Suppressor macrophage treated with lipopolysaccharide for 1 hour (primary cell): Measurements from ENCODE around the gene TRRAP.
A peak's percentile ranks its signal among the peaks of the same experiment; 100 is the strongest.
"Not testable (repeated sequence)": the region's sequence is repeated elsewhere in the genome, so short reads cannot be mapped to it uniquely, and the experiment has no call there.

Experiments
- DNase-seq, 3 donors: peaks; one replicate each; pipeline ENCODE4 v3.0.0-alpha.2; 2020 to 2022

TRRAP gene

GRCh38 chr7:98878365-98879197, at the start of gene TRRAP:
Gene TRRAP (plus strand): TSS chr7:98878532. CDS start chr7:98881151, 2,619 bp downstream.
- DNase-seq, result peak; percentile 74 to 90 (median 80)

GRCh38 chr7:98830972-98831548, 47.3 kb upstream of the TRRAP start:
- DNase-seq, result no peak

- peak; percentile 59 to 77 (median 68) for DNase-seq
Measured at GRCh38 chr7:98831641-98832221, 46.6 kb upstream of the TRRAP start.

- no peak for DNase-seq
Measured at GRCh38 chr7:98833022-98833421, 45.3 kb upstream of the TRRAP start.

- no peak for DNase-seq
Measured at GRCh38 chr7:98834949-98835348, 43.4 kb upstream of the TRRAP start.

GRCh38 chr7:98836811-98837629, 41.3 kb upstream of the TRRAP start:
- DNase-seq, result peak; percentile 20 to 63 (median 29)

- DNase-seq, result no peak
Measured at GRCh38 chr7:98837630-98837972, 40.7 kb upstream of the TRRAP start.

- no peak for DNase-seq
Measured at GRCh38 chr7:98840096-98840495, 38.2 kb upstream of the TRRAP start.

GRCh38 chr7:98840722-98841121, 37.6 kb upstream of the TRRAP start:
- no peak for DNase-seq

GRCh38 chr7:98841179-98841997, 36.9 kb upstream of the TRRAP start:
- DNase-seq, result peak; percentile 48 to 66 (median 64)

- not testable (repeated sequence) for DNase-seq
Measured at GRCh38 chr7:98842552-98842951, 35.8 kb upstream of the TRRAP start.

GRCh38 chr7:98848918-98849317, 29.4 kb upstream of the TRRAP start:
- DNase-seq, result no peak

- DNase-seq, result no peak
Measured at GRCh38 chr7:98852826-98853225, 25.5 kb upstream of the TRRAP start.

- DNase-seq, result peak; percentile 15 to 21 (median 17)
Measured at GRCh38 chr7:98855610-98856422, 22.5 kb upstream of the TRRAP start.

- peak in 2 of 3 donors; percentile 35 to 43 for DNase-seq
Measured at GRCh38 chr7:98860071-98860470, 18.3 kb upstream of the TRRAP start.

GRCh38 chr7:98862203-98862602, 16.1 kb upstream of the TRRAP start:
- DNase-seq, result no peak

- no peak for DNase-seq
Measured at GRCh38 chr7:98862716-98863420, 15.5 kb upstream of the TRRAP start.

GRCh38 chr7:98863601-98864000, 14.7 kb upstream of the TRRAP start:
- no peak for DNase-seq

- peak in 2 of 3 donors; percentile 40 to 56 for DNase-seq
Measured at GRCh38 chr7:98864731-98865453, 13.4 kb upstream of the TRRAP start.

GRCh38 chr7:98866351-98866750, 12.0 kb upstream of the TRRAP start:
- DNase-seq, result no peak
